ENCODE data around the gene PIK3CB. TPM values are rescaled to one million over a fixed set of nuclear protein-coding genes. Genes with fewer than 3 reads are reported as not detected.

The PIK3CB gene
- total and polyA plus RNA-seq, 2 of the 8 experiments (the other 6 are each of a cell fraction or from before 2014, with no cell fraction given): 8.3 to 35.2 TPM

- TF ChIP-seq JUN (IDR thresholded peaks at IDR 0.05; ENCODE audit: low read depth, low read length): no peak
- TF ChIP-seq NRF1 (IDR thresholded peaks at IDR 0.05; ENCODE audit: low read depth, low read length): no peak
- no peak for TF ChIP-seq HDAC6 (IDR thresholded peaks at IDR 0.05; ENCODE audit: low read depth, low read length)
- no peak for TF ChIP-seq SUZ12 (IDR thresholded peaks at IDR 0.05; ENCODE audit: low read length)
- no peak for TF ChIP-seq KDM5A (IDR thresholded peaks at IDR 0.05; ENCODE audit: low read length)
- TF ChIP-seq, protein P1, sequence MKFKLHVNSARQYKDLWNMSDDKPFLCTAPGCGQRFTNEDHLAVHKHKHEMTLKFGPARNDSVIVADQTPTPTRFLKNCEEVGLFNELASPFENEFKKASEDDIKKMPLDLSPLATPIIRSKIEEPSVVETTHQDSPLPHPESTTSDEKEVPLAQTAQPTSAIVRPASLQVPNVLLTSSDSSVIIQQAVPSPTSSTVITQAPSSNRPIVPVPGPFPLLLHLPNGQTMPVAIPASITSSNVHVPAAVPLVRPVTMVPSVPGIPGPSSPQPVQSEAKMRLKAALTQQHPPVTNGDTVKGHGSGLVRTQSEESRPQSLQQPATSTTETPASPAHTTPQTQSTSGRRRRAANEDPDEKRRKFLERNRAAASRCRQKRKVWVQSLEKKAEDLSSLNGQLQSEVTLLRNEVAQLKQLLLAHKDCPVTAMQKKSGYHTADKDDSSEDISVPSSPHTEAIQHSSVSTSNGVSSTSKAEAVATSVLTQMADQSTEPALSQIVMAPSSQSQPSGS (IDR thresholded peaks at IDR 0.05; ENCODE audit: low read length): no peak
- TF ChIP-seq, protein P2, sequence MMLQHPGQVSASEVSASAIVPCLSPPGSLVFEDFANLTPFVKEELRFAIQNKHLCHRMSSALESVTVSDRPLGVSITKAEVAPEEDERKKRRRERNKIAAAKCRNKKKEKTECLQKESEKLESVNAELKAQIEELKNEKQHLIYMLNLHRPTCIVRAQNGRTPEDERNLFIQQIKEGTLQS (IDR thresholded peaks at IDR 0.05; ENCODE audit: insufficient read depth, low read depth, low read length): no peak
Measured at GRCh38 chr3:138825336-138825735, 9.4 kb downstream of the PIK3CB start (continued).
